HG03457 (cell line): ENCODE data around the gene SUCLA2.

Experiments used
- ATAC-seq: cut with Tn5 transposase; IDR thresholded peaks from one replicate; pipeline ENCODE4 v1.9.1; 2021; ENCODE audit warnings: moderate number of reproducible peaks; ENCODE audit not compliant: unreplicated experiment

SUCLA2 gene

DNA sequence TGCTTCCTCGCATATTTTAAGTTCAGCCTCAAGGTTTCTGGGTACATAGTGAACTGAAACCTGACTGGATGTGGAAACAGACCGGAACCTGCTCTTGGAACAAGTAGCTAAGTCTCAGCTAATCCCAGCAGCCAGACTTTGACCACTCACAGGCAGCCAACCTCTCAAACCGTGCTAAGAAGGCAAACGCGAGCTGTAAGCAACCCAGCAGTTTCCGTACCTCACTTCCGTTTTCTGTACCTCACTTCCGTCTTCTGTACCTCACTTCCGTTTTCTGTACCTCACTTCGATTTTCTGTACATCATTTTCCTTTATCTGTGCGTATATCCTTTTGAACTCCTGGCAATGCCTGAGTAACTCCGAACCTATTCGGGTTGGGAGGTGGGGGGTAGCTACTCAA is 96.8 kb downstream of the SUCLA2 start:
- ATAC-seq = no peak

DNA sequence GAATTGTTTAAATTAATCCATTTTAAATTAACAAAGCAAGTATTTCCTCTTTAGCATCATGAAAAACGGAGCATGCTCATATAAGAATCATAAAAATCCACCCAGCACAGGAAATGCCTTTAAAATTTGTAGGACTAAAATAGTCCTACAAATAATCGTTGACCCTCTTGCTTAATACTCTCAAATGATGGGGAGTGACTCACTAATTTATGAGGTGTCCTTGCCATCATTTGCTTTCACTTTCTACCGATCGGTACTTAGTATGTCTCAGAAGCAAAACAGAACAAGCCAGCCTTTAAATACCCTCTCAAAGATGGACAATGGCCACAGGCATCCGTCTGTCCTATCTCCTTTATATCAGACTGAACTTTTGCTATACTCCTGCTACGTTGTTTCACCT is 97.2 kb downstream of the SUCLA2 start:
- ATAC-seq = no peak

DNA sequence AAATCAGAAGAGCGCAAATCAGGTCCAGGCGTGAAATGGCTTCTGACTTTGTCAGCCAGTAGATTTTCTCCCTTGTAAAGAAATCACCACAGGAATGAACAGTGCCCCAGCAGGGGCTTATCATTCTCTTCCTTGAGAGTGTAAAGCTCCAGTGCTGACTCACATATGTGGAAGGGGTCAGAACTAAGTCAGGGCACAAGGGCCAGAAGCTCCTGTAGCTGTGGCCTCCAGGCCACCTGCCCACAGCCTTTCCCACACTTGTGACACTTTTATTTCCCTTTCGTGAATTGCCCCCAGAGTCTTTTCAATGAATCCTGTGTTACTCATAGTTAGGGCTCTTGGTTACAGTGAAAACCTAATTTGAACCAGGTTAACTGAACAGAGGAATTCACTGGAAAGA is 99.6 kb downstream of the SUCLA2 start:
- ATAC-seq = no peak

DNA sequence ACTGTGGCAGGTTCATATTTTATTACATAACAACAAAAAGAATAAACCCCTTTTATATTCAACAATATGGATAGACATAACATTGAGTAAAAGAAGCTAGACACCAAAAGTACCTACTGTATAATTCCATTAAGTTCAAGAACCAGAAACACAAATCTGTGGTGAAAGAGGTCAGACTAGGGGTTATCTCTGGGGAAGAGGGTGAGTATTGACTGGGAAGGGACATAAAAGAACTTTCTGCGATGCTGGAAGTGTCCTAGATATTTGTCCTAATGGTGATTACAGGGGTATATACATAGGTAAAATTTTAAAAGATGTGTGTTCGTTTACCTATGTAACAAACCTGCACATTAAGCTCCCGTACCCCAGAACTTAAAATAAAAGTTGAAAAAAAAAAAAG is 103.0 kb downstream of the SUCLA2 start:
- no peak for ATAC-seq

DNA sequence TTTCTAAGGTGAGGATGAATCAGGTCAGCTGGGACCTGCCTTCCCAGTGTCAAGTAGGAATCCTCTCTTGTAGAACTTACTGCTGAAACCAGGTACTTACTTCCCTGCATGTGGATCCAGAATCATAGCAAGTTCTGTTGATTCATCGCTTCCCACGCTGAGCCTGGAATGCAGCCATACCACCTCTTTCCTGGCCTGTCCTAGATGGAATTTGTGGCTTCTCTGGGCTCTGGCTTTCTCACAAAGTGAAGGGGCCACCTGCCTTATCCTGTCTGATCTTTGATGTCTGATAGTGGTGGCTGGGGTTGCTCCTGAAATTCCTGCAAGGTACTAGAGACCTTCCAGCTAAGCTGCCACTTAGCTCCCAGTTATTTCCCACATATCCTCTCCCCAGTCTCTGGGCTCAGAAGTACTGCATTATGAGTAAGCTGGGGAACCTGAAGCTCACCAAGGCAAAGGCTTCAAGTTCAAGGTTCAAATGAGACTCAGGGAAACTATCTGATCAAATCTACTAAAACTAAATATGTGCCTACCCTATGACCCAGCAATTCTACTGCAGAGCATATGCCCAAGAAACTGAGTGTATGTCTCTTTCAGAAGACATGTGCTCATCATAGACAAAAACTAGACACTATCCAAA is 103.5 kb downstream of the SUCLA2 start:
- ATAC-seq = no peak

DNA sequence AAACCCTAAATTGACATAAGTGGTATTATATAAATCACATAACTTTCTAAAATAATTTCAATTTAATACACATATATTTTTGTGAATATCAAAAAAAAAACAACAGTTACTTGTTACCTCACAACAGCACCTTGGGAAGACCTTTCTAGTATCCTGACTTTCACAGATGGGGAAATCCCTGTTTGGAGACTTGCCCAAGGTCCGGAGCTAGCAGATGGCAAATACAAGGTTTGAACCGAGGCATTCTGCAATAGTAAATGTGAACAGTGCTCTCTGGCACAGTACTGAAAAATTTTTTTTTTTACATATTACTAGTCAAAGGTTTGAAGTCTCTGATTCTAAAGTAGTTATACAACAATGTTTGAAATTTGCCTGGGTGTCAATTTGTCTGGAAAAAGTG is 104.5 kb downstream of the SUCLA2 start:
- no peak for ATAC-seq

DNA sequence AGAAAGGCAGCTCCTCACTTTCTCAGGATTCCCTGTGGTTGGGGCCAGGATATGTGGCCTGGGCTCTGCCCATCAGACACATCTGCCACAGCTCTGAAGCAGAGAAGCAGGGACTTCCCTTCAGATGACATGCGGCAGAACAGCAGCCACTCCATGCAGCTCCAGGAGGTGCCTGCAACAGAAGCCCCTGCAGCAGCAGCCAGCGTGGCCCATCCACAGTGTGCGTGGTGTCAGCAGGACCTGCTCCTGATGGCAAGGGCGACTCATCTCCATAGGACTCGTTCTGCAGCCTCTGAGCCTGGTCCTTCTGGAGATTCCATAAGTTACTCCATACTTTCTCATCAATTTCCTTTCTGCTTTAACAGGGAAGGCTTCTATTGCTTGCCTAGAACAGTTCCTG is 105.0 kb downstream of the SUCLA2 start:
- ATAC-seq = no peak

DNA sequence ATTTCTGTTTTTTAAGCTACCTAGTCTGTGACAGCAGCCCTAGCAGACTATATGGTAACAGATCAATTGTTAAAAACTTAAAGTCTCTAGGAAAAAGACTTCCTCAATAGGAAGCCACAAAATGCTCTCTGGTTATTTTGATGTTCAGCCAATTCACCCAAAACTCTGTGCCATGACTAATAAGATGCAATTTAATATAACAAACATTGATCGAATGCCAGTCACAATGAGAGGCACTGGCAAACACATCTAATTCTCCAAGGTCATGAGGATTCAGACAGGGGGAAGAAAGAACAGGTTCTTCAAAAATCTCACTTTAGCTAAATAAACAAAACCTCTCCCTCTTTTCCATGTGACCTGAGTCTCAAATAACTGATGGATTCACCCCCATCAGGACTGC is 107.5 kb downstream of the SUCLA2 start:
- ATAC-seq = no peak
